Effector memory CD8-positive, alpha-beta T cell (primary cell): Measurements from ENCODE around the gene YTHDF1.
A peak's percentile ranks its signal among the peaks of the same experiment; 100 is the strongest.

ENCODE experiments used
- ATAC-seq: fragments of 150-1000 bp; cut with Tn5 transposase; replicated peaks from 2 replicates; pipeline ENCODE4 v1.10.0; 2021; ENCODE audit warnings: mild to moderate bottlenecking, moderate library complexity
- DNase-seq, 3 experiments: peaks; one replicate each; pipeline ENCODE4 v3.0.0; 2021
- H3K27ac Mint-ChIP-seq, 2 donors: one replicate each; pipeline ENCODE4 v1.8.0; 2022; ENCODE audit warnings: mild to moderate bottlenecking in 2 of 2, mixed read lengths in 2 of 2, moderate library complexity in 2 of 2
- H3K27me3 Mint-ChIP-seq, 2 donors: one replicate each; pipeline ENCODE4 v1.8.0; 2022; ENCODE audit warnings: mixed read lengths in 2 of 2
- H3K36me3 Mint-ChIP-seq: one replicate; pipeline ENCODE4 v1.8.0; 2022; ENCODE audit warnings: mild to moderate bottlenecking, moderate library complexity, mixed read lengths; ENCODE audit not compliant: insufficient read depth
- H3K4me1 Mint-ChIP-seq, 2 donors: one replicate each; pipeline ENCODE4 v1.8.0; 2022; ENCODE audit warnings: low read depth in 2 of 2, mixed read lengths in 2 of 2
- H3K4me3 Mint-ChIP-seq, 2 donors: one replicate each; pipeline ENCODE4 v1.8.0; 2022; ENCODE audit warnings: mild to moderate bottlenecking in 2 of 2, mixed read lengths in 2 of 2, moderate library complexity in 2 of 2
- H3K9me3 Mint-ChIP-seq, 2 donors: one replicate each; pipeline ENCODE4 v1.8.0; 2022; ENCODE audit warnings: mixed read lengths in 2 of 2
- total RNA-seq, 9 experiments: gene quantifications; one replicate each; lab custom pipeline; 2026; lab: John Stamatoyannopoulos, UW

The YTHDF1 gene
- total RNA-seq = 42.3 to 75.6 (median 66.8) reads per million in 9 experiments

DNA sequence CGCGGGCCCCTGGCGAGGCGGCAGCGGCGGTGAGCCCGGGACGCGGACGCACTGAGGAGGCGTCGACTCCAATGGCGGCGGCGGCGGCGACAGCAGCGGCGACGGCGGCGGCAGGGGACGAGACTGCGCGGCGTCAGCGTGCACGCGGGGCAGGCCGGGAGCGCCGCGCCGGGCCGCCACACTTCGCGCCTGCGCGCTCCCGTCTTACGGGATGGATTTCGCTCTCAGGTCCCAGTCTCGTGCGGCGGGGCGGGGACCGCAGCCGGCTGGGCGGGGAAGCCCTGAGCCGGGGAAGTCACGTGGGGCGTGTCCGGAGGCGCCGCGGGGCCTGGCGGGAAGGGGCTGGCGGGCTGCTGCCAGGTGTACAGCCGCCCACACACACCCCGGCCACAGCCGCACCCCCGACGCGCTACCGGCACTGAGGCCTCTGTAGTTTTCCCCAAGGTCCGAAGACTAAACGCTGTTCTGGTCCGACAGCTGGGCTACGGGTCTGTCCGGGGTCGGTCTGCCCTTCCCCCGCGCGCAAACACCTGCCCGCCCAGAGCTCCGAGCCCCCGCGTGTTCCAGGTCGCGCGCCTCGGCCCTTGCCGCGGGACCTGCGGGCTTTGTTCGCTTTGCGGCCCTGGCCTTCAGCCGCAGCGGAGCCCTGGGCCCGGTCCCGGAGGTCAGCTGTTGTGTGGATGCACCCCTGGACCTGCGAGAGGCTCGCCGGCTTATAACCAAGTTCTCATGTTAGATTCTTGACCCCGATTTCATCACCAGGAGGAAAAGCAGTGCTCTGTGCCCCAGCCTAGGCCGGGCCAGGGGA lies at the start of gene YTHDF1:
YTHDF1 (minus strand) TSS at position 91 of the 808 bp plus-strand sequence. CDS start 239 bp downstream, outside the sequence.
- H3K27me3 Mint-ChIP-seq = peaks cover 8 to 17% of the 10 kb centered on the region in 2 donors
- peak within 1 kb of the TSS; percentile 91 for H3K4me3 Mint-ChIP-seq
- ATAC-seq = peak; percentile 90
- peaks cover 33 to 42% of the 10 kb centered on the region in 2 donors for H3K4me1 Mint-ChIP-seq
- no peaks in the 10 kb centered on the region for H3K9me3 Mint-ChIP-seq
- H3K36me3 Mint-ChIP-seq = peaks cover 33% of the 10 kb centered on the region
- H3K27ac Mint-ChIP-seq = peak within 1 kb of the TSS; percentile 79 to 85
- DNase-seq = peak; percentile 91 to 94 (median 93)

DNA sequence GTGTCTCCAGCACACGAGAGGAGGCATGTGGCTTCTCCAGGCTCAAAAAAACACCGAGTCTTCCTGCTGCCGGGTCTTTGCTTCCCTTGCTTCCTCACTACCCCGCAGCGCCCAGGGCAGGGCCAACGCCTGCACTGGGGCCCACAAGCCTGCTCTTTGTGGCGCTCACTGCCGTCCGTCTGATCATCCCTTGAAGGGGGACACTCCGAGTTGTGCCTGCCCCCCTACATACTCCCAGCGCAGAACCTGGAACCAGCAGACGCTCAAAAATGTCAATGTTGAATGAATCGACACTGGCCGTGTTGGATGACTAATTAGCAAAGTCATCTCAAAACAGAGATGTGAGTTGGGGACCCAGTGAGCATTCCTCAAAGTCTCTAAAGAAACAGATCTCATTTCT lies 48.6 kb upstream of the YTHDF1 start:
- ATAC-seq (no peak), DNase-seq (no peak)
- Mint-ChIP-seq H3K27me3 (peaks cover 19 to 71% of the 10 kb centered on the region in 2 donors), H3K4me3 (no peak overlapping the region), H3K9me3 (no peaks in the 10 kb centered on the region), H3K4me1 (peaks cover 4 to 5% of the 10 kb centered on the region in 2 donors), H3K27ac (no peak overlapping the region), H3K36me3 (no peaks in the 10 kb centered on the region)

DNA sequence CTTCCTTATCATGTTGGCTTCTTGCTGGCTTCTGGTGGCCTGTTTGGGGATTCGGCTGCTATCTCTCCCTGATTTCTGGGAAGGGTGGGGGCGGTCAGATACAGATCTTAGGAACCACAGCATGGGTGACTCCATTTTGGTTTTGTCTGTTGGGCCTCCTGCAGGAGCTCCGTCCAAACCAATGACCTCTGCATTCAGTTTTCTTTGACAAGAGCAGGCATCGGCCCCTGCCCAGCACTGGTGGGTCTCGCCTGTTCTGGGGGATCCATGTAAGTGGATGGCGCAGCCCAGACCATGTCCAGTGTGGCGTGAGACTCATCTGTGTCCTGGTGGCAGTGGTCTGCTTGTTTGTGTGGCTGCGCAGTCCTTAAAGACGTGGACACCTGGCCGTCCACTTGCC lies 48.1 kb upstream of the YTHDF1 start:
- H3K36me3 Mint-ChIP-seq = no peaks in the 10 kb centered on the region
- H3K4me1 Mint-ChIP-seq = peaks cover 4 to 5% of the 10 kb centered on the region in 2 donors
- H3K27ac Mint-ChIP-seq = no peak overlapping the region
- H3K9me3 Mint-ChIP-seq = no peaks in the 10 kb centered on the region
- H3K4me3 Mint-ChIP-seq = no peak overlapping the region
- no peak for DNase-seq
- H3K27me3 Mint-ChIP-seq = peaks cover 24 to 76% of the 10 kb centered on the region in 2 donors
- ATAC-seq = no peak

DNA sequence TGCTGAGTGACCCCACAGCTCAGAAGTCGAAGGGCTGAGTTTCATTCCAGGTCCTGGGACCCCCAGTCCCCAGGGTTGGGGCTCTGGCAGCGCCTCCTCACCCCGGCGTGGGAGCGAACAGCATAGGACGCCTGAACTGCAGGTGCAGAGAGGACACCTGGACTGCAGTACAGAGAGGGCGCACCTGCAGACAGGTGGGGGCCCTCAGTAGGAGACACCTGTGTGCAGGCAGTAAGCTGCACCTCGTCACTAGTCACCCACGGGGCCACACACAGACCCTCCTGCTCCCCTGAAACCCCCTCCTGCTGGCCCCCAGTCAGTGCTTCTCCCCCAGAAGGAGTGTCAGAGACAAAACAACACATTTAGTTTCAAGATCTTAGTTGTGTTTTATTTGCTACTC lies 46.9 kb upstream of the YTHDF1 start:
- Mint-ChIP-seq H3K36me3 (no peaks in the 10 kb centered on the region), H3K4me3 (no peak overlapping the region), H3K27ac (peak overlapping the region; percentile 44 to 76), H3K4me1 (peaks cover 4 to 5% of the 10 kb centered on the region in 2 donors), H3K9me3 (no peaks in the 10 kb centered on the region), H3K27me3 (peaks cover 28 to 81% of the 10 kb centered on the region in 2 donors)
- no peak for DNase-seq
- no peak for ATAC-seq

DNA sequence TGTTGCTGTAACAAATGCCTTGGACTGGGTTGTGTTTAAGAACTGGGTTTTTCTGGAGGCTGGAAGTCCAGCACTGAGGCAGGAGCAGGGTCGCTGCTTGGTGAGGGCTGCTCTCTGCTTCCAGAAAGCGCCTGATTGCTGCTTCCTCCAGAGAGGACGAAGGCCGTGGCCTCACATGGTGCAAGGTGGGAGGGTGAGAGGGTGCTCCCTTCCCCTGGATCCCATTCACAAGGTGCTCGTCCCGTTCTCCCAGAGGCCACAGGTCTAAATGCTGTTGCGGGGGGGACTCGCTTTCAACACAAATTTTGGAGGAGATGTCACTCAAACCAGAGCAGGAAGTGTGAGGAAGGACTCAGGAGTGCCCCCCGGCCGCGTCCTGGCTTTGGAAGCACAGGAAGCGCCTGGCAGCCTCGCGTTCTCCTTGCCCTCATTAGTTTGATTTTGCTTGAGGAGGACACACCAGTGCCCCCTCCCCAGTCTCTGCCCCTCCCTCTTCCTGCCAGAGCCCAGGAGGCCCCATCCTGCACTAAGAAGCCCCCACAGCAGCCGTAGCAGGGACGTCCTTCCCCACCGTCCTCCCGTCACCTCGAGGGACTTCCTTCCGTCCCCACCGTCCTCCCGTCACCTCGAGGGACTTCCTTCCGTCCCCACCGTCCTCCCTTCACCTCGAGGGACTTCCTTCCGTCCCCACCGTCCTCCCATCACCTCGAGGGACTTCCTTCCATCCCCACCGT lies 46.0 kb upstream of the YTHDF1 start:
- peaks cover 28 to 81% of the 10 kb centered on the region in 2 donors for H3K27me3 Mint-ChIP-seq
- no peak for DNase-seq
- H3K4me3 Mint-ChIP-seq = no peak overlapping the region
- no peak for ATAC-seq
- peaks cover 4 to 5% of the 10 kb centered on the region in 2 donors for H3K4me1 Mint-ChIP-seq
- H3K9me3 Mint-ChIP-seq = no peaks in the 10 kb centered on the region
- peak overlapping the region; percentile 44 to 76 for H3K27ac Mint-ChIP-seq
- H3K36me3 Mint-ChIP-seq = no peaks in the 10 kb centered on the region

DNA sequence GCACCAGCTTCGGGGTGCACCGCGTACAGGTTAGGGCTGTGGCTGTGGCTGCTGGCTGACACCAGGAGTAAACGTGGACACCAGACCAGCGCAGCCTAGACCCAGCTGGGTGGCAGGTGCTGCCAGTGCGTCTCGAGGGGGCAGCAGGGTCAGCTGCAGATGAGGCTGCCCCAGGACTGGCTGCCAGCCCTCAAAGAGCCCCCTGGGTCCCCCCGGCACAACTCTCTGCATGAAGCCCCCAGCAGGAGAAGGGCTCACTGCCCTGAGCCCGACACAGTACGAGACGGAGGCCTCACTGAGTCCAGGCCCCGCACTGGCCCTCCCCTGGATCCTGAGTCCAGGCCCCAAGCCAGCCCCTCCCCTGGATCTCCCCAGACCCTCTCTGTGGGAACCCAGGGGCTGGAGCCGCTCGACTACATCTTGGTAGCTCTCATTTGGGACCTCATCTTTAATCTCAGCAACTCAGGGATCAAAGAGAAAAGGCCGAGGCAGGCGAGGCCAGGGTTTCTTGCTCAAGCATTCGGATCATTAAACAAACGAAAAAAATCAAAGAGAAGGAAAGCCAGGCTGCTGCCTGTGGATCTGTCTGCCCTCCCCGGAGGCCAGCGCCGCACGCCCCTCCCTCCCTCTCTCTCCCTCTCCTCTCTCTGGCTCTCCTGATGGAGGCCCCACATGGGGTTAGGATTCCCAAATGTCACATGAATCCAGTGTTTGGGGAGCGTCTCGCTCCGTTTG lies 45.3 kb upstream of the YTHDF1 start:
- Mint-ChIP-seq H3K9me3 (no peaks in the 10 kb centered on the region), H3K27me3 (peaks cover 32 to 86% of the 10 kb centered on the region in 2 donors), H3K4me3 (no peak overlapping the region), H3K27ac (no peak overlapping the region), H3K4me1 (peaks cover 4 to 5% of the 10 kb centered on the region in 2 donors), H3K36me3 (no peaks in the 10 kb centered on the region)
- DNase-seq = no peak
- no peak for ATAC-seq

DNA sequence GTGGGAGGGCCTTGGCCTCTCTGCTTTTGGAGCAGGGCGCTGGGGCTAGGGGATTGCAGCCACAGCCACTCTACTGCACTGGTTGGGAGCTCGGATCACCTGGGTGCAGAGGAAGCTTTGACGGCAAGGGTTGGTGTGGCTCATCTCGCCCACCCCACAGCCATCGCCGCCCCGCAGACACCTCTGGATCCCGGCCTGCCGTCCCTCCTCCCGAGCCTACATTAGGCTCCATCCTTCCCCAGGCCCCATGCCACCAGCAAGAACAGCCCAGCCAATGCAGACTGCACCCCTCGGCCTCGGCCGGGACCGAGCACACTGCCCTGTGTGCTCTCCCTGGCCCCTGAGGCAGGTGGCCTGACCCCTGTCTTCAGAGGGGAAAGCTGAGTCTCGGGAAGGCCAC lies 44.6 kb upstream of the YTHDF1 start:
- no peak for DNase-seq
- Mint-ChIP-seq H3K27me3 (peaks cover 38 to 93% of the 10 kb centered on the region in 2 donors), H3K9me3 (no peaks in the 10 kb centered on the region), H3K36me3 (no peaks in the 10 kb centered on the region), H3K4me1 (peaks cover 4 to 5% of the 10 kb centered on the region in 2 donors), H3K4me3 (no peak overlapping the region), H3K27ac (no peak overlapping the region)
- no peak for ATAC-seq

DNA sequence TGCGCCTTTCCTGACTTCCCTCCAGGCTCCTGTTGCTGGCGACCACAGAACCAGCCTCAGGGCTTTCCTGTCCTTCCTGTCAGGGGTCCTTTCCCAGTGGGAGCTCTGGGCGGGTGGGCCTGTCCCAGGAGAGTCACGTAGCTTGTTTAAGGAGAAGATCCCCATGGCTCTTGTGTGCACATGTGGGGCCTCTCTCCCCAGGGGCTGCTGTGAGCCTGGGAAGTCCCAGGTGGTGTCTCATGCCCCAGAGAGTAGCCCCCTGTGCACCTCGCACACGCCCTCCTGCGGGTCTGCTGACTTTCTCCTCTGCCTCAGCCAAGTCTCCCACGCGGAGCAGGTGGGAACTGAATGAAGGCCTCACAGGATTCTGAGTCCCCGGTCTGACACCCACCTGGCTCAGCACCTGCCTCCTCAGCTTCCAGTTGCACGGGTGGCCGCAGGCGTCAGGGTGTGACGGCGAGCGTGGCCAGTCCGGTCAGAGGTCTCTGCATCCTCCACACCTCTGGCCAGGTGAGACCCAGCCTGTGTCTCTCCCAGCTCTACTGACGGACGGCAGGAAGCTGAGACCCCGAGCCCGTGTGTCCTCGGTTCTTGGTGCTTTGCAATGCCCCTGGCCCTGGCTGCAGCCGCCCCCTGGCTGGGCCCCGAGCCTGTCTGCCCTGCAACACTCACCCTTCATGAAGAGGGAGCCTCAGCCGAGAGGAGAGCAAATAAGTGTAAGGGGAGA lies 44.0 kb upstream of the YTHDF1 start:
- Mint-ChIP-seq H3K27ac (no peak overlapping the region), H3K9me3 (no peaks in the 10 kb centered on the region), H3K27me3 (peaks cover 45 to 94% of the 10 kb centered on the region in 2 donors)

DNA sequence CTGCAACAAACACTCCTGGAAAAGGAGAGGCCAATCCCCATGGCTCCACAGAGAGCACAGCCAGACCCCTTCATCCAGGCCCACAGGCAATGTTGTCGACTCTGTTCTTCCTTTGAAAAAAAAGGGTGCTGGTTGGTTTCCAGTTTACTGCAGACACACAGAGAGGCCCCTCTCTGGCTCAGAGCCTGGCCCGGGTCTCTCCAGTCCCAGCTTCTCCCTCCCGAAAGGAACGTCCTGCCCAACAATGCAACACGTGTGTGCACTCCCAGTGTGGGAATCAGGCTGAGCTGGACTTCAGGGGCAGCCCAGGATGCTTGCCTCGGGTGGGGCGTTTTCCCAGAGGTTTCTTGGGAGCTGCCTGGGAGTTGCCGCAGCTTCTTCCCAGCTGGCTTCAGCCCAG lies 42.9 kb upstream of the YTHDF1 start:
- no peak for ATAC-seq
- no peak for DNase-seq
- H3K4me1 Mint-ChIP-seq = peaks cover 4 to 9% of the 10 kb centered on the region in 2 donors
- no peak overlapping the region for H3K4me3 Mint-ChIP-seq
- H3K27ac Mint-ChIP-seq = no peak overlapping the region
- H3K36me3 Mint-ChIP-seq = no peaks in the 10 kb centered on the region
- H3K27me3 Mint-ChIP-seq = peaks cover 42 to 88% of the 10 kb centered on the region in 2 donors
- no peaks in the 10 kb centered on the region for H3K9me3 Mint-ChIP-seq

More for the DNA sequence above, 44.0 kb upstream of the YTHDF1 start:
- ATAC-seq (no peak), DNase-seq (no peak)
- Mint-ChIP-seq H3K4me3 (no peak overlapping the region), H3K36me3 (no peaks in the 10 kb centered on the region), H3K4me1 (peaks cover 4 to 7% of the 10 kb centered on the region in 2 donors)

DNA sequence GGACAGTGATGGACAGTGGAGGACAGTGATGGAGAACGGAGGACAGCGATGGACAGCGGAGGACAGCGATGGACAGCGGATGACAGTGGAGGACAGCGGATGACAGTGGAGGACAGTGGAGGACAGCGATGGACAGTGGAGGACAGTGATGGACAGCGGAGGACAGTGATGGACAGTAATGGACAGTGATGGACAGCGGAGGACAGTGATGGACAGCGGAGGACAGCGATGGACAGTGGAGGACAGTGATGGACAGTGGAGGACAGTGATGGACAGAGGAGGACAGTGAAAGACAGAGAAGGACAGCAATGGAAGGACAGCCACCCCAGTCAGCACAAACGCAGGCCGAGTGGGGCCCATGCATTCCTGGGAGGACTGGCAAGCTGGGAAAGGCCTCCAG lies 41.7 kb upstream of the YTHDF1 start:
- Mint-ChIP-seq H3K27me3 (peaks cover 48 to 86% of the 10 kb centered on the region in 2 donors), H3K4me3 (no peak overlapping the region), H3K36me3 (no peaks in the 10 kb centered on the region), H3K4me1 (peaks cover 8 to 15% of the 10 kb centered on the region in 2 donors), H3K27ac (no peak overlapping the region), H3K9me3 (no peaks in the 10 kb centered on the region)
- no peak for ATAC-seq
- no peak for DNase-seq

DNA sequence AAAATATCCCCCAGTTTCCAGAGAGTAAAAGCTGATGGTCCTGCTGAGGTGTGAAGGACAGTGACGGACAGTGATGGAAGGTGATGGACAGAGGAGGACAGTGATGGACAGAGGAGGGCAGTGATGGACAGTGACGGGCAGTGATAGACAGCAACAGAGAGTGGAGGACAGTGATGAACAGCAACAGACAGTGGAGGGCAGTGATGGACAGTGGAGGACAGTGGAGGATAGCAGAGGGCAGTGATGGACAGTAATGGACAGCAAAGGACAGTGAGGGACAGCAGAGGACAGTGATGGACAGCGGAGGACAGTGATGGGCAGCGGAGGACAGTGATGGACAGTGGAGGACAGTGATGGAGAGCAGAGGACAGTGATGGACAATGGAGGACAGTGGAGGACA lies 41.0 kb upstream of the YTHDF1 start:
- no peaks in the 10 kb centered on the region for H3K9me3 Mint-ChIP-seq
- no peak for DNase-seq
- ATAC-seq = no peak
- H3K27me3 Mint-ChIP-seq = peaks cover 55 to 86% of the 10 kb centered on the region in 2 donors
- no peaks in the 10 kb centered on the region for H3K36me3 Mint-ChIP-seq
- peaks cover 4 to 12% of the 10 kb centered on the region in 2 donors for H3K4me1 Mint-ChIP-seq
- H3K27ac Mint-ChIP-seq = peak overlapping the region in 1 of 2 donors; percentile 45
- no peak overlapping the region for H3K4me3 Mint-ChIP-seq

DNA sequence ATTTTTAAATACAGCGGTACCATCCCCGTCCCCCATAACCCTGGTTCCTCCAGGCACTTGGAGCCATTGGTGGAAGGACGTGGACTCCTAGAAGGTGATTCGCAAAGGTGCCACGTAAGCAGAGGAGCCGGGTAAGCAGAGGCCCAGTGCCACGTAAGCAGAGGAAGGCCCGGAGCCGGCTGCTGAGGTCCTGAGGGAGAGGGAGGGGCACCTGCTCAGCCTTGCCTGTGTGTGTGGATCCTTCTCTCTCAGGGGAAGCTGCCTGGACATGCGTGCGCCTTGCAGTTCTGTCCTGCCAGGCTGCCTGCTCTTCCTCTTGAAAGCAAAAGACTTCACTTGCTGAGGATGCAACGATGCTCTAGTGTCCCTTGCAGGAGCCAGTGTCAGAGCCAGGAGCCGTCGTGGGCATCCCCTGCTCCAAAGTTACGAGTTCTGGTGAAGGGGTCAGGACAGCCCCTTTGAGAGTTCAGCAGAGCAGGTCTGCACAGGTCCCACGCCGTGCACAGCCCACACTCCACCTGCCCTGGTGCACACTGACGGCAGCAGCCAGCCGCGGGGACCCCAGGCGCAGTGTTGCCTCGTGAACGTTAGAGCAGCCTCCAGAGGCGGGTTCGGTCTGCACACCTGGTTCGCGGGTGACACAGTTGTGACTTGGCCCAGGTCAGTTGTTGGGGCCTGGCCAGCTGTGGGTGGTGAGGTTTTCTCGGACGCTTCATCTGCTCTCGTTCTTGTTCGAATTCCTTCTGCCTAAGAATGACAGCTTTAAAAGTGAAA lies 40.2 kb upstream of the YTHDF1 start:
- ATAC-seq = no peak

More for the DNA sequence above, 40.2 kb upstream of the YTHDF1 start:
- peaks cover 60 to 89% of the 10 kb centered on the region in 2 donors for H3K27me3 Mint-ChIP-seq
- peaks cover 4 to 12% of the 10 kb centered on the region in 2 donors for H3K4me1 Mint-ChIP-seq
- no peaks in the 10 kb centered on the region for H3K9me3 Mint-ChIP-seq
- no peaks in the 10 kb centered on the region for H3K36me3 Mint-ChIP-seq
- DNase-seq = no peak
- no peak overlapping the region for H3K27ac Mint-ChIP-seq
- H3K4me3 Mint-ChIP-seq = no peak overlapping the region
